NCI-H1694 treated with DMSO at 0.1 percent for 48 hours (cell line): ENCODE measurements around the gene ZBTB24.

ENCODE experiments used
- DNase-seq: peaks from one replicate; lab custom pipeline; 2025; lab: John Stamatoyannopoulos, UW

Gene ZBTB24

DNA sequence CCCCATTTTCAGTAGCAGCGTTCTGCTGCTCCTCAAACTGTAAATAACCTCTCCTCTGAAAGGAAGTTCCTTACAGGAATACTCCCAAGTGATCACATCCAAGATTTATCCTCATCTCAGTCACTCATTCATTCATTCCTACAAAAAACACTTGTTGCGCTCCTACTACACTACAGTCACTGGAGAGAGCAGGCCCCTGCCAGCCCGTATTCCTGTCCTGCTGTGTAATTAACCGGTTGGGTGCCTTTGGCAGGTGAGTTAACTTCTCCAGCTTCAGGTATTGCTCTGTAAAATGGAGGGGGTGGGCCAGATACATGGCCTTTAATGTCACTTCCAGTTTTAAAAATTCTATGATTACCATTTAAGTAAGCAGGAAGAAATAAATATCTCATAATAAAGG is 15.0 kb upstream of the ZBTB24 start:
- DNase-seq, result no peak

DNA sequence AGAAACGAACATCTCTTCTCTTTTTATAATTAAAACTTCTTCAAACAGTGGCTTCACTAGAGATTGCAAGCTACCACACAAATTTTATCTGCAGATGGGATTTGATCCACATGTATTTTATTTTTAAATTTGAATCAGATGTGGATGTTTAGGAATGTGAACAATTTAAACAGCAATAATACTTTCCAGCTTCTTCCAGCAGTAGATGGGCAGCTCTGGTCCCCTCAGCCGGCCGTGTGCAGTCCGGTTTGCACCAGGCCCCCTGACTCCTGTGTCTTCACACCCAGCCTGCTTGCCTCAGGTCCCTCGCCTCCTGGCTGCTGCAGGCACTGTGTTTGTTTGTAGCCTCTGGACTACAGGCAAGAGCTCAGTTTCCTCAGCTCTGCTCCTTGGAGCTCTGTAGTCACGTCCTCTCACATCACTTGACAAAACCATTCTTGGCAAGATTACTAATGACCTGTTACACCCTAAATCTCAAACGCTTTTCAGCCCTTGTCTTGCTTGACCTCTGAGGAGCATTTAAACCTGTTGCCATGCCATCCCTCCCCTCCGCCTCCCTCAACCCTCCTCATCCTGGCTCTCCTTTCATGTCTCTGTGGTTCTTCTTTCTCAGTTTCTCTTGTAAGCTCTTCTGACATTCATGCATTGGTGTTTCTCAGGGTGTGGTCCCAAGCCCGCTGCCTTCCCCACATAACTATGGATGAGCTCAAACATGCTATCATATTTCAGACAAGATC is 13.2 kb upstream of the ZBTB24 start:
- DNase-seq, result no peak

DNA sequence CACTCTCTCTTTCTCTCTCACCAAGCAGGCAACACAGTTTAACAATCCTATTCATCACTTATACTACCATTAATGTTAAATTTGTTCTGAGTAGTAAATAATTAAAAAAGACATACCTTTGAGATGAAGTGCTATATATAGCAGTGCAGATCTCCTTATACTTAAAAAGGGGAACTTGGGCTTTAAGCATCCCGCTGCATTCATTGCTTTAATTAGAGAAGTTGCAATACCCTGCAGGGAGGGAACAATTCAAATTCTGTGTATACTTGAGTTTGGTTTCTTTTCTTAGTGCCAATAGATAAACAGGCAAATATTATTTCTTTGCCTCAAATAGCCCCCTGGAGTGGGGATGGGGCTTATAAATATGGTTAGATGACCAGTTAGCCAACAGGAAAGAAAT is 10.8 kb upstream of the ZBTB24 start:
- no peak for DNase-seq

- no peak for DNase-seq
These were observed 8.4 kb upstream of the ZBTB24 start for GRCh38 chr6:109491207-109491938.

GRCh38 chr6:109490713-109491112 is 7.7 kb upstream of the ZBTB24 start:
- no peak for DNase-seq

DNA sequence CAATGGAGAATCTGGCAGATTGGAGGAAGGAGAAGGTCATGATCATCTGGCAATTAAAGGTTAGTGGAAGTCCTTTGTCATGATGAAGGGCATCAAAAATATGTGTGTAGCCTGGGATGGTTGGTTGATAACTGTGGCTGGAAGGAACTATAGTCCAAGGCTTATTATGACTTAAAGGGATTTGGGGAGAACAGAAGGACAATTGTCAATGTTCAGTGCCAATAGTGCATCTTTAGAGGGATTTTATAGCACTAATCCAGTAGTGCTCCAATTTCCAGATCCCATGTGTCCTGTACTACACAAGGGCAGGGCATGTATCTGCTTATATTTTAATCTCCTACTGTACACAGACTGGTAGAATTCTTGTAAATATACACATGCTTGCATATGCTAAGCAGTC is 5.0 kb upstream of the ZBTB24 start:
- DNase-seq, result no peak

- no peak for DNase-seq
These were observed 3.0 kb upstream of the ZBTB24 start for GRCh38 chr6:109486068-109486467.

DNA sequence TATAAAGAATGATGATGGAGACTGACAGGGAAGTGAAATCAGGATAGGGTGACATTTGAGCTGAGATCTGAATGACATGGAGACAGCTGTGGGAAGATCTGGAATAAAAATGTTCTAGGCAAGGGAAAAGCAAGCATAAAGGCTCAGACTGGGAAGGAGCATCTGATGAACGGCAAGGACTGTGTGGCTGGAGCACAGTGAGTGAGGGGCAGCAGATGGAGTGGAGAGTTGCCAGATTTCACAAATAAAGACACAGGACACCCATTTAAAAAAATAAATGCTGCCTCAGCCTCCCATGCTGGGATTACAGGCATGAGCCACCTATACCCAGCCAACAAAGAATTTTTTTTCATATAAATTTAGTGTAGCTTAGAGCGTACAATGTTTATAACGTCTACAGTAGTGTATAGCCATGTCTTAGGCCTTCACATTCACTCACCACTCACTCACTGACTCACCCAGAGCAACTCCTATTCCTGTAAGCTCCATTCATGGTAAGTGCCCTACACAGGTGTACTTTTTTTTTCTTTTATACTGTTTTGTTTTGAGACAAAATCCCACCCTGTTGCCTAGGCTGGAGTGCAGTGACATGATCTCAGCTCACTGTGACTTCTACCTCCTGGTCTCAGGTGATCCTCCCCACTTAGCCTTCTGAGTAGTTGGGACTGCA is 2.4 kb upstream of the ZBTB24 start:
- peak; percentile 15 for DNase-seq

GRCh38 chr6:109484122-109484521 is 1.1 kb upstream of the ZBTB24 start:
- no peak for DNase-seq

GRCh38 chr6:109483735-109484057 is 677 bp upstream of the ZBTB24 start:
- peak; percentile 46 for DNase-seq

DNA sequence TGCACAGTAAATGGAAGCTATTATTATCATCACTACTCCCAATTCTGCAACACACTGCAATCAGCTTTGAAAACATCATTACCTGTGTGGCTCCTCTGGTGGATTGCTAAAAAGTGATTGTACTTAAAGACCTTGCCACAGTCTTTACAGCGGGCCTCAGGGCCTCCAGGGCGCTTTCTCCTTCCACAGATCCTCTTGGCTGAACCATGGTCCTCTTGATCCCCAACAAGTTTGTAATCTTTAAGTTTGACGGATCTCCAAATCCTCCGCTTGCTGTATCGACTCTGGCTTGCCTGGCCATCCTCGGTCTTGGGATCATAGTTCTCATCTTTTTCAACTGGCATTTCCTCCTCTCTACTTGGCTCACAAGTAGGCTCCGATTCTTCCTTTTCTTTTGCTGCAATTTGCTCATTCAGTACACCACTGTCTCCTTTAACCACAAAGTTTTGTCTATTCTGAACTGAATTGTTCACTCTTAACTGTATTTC is 2.0 kb downstream of the ZBTB24 start:
- no peak for DNase-seq

DNA sequence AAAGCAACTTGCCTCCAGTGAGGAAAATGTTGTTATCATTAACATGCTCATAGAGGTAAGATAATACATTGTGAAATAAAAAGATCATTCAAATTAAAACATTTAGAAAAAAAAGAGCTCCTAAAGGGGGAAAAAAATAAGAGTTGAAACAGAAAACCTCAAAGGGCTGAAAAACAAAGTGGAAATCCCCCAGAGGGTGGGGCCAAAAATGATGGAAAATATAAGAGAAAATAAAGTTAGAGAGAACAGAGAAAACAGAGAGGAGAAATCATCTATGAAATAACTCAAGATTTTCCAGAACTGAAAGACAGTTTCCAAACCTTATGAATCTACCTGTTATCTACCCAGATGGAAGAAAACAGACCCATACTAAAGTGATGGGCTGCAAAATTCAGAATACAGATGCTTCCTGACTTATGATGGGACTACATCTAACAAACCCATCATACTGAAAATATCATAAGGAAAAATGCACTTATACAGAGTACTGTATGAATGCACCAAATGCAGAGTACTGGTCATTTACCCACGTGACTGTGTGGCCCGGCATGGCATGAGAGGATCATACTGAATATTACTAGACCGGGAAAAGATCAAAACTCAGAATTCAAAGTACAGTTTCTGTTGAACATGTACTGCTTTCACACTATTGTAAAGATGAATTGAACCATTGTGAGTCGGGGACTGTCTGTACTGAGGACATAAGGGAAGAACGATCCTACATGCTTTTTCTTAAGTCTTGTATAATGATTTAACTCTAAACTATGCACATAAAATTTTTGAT is 4.0 kb downstream of the ZBTB24 start:
- DNase-seq, result no peak

DNA sequence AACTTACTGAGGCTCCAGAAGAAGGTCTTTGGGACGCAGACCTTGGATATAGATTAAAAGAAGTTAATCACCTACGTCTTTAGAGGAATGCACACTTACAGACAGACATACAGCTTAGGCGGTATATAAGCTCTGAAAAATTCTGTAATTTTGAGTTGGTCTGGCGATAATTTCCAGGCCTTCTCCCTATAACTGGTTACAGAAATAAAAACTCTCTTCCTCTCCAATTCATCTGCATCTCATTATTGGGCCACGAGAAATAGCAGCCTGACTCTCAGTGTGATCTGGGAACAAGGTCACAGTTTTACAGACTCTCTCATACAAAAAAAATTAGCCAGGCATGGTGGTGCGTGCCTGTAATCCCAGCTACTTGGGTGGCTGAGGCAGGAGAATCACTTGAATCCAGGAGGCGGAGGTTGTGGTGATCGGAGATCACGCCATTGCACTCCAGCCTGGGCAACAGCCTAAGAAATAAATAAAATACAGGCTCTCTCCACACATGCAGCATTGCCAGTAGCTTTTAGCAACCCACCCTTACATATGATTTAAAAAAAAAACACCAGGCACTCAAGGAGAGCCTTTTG is 4.7 kb downstream of the ZBTB24 start:
- no peak for DNase-seq

- DNase-seq, result no peak
These were observed 5.3 kb downstream of the ZBTB24 start for GRCh38 chr6:109477725-109478124.

DNA sequence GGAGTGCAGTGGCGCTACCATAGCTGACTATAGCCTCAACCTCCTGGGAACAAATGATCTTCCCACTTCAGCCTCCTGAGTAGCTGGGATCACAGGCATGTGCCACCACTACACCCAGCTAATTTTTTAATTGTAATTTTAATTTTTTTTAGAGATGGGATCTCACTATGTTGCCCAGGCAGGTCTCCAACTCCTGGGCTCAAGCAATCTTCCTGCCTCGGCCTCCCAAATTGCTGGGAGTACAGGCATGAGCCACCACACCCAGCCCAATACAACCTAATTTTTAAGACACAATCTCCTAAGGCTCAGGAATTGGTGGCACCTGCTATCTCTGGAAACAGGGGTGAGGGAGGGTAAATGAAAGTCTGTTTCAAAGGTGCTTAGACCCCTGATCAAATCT is 5.8 kb downstream of the ZBTB24 start:
- DNase-seq, result no peak

- DNase-seq, result no peak
These were observed 7.4 kb downstream of the ZBTB24 start for GRCh38 chr6:109475625-109476024.

GRCh38 chr6:109474995-109475394 is 8.0 kb downstream of the ZBTB24 start:
- no peak for DNase-seq

DNA sequence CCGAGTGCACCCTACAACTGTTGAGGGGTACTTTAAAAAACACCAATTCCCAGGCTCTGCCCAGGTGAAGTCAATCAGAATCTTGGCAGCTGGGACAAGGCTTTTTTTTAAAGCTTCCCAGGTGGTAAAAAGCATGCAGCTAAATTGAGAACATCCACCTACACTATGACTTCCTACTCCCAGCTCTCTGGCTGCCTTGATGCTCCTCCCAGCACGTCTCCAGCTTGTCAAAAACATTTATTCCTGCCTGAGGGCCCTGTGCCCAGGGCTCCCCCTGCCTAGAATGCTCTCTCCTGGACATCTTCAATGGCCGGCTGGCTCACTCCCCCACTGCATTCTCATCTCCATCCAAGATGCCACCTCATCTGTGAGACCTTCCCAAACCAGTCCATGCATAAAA is 9.9 kb downstream of the ZBTB24 start:
- no peak for DNase-seq

GRCh38 chr6:109472132-109472995 is 10.7 kb downstream of the ZBTB24 start:
- no peak for DNase-seq

- DNase-seq, result no peak
These were observed 11.8 kb downstream of the ZBTB24 start for GRCh38 chr6:109471105-109471810.
